ENCODE measurements around the gene EPC2.

- TF ChIP-seq, protein P1, sequence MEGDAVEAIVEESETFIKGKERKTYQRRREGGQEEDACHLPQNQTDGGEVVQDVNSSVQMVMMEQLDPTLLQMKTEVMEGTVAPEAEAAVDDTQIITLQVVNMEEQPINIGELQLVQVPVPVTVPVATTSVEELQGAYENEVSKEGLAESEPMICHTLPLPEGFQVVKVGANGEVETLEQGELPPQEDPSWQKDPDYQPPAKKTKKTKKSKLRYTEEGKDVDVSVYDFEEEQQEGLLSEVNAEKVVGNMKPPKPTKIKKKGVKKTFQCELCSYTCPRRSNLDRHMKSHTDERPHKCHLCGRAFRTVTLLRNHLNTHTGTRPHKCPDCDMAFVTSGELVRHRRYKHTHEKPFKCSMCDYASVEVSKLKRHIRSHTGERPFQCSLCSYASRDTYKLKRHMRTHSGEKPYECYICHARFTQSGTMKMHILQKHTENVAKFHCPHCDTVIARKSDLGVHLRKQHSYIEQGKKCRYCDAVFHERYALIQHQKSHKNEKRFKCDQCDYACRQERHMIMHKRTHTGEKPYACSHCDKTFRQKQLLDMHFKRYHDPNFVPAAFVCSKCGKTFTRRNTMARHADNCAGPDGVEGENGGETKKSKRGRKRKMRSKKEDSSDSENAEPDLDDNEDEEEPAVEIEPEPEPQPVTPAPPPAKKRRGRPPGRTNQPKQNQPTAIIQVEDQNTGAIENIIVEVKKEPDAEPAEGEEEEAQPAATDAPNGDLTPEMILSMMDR (conservative IDR thresholded peaks at IDR 0.05; ENCODE audit: low read depth, low read length): no peak
- no peak for TF ChIP-seq EZH2 (IDR thresholded peaks at IDR 0.05; ENCODE audit: borderline replicate concordance, low read depth, low read length, poor library complexity, severe bottlenecking)
Observed at GRCh38 chr2:148704247-148704646, 59.7 kb downstream of the EPC2 start.
